Measurements from ENCODE around the gene ATG101.

The ATG101 gene

GRCh38 chr12:52042706-52043385 is 26.9 kb upstream of the ATG101 start:
- DNase-seq (ENCODE audit: low spot score) = no peak

- DNase-seq (ENCODE audit: low spot score) = no peak
These were observed 26.2 kb upstream of the ATG101 start for GRCh38 chr12:52043386-52044212.

- DNase-seq (ENCODE audit: low spot score) = no peak
These were observed 25.3 kb upstream of the ATG101 start for GRCh38 chr12:52044292-52044983.

- no peak for DNase-seq (ENCODE audit: low spot score)
These were observed 24.0 kb upstream of the ATG101 start for GRCh38 chr12:52045794-52046199.

- DNase-seq (ENCODE audit: low spot score) = no peak
These were observed 22.9 kb upstream of the ATG101 start for GRCh38 chr12:52046859-52047258.

GRCh38 chr12:52049286-52049685 is 20.5 kb upstream of the ATG101 start:
- no peak for DNase-seq (ENCODE audit: low spot score)

- DNase-seq (ENCODE audit: low spot score) = no peak
These were observed 20.1 kb upstream of the ATG101 start for GRCh38 chr12:52049688-52050087.

GRCh38 chr12:52050116-52050757 is 19.5 kb upstream of the ATG101 start:
- DNase-seq (ENCODE audit: low spot score) = peak; percentile 20

- DNase-seq (ENCODE audit: low spot score) = peak; percentile 96
These were observed 18.8 kb upstream of the ATG101 start, which contains the start of gene NR4A1 for GRCh38 chr12:52050758-52051541. TSS of gene NR4A1 (plus strand) at chr12:52051442. CDS start at chr12:52054329, 2,887 bp downstream.

GRCh38 chr12:52052468-52053186 is 17.2 kb upstream of the ATG101 start:
- no peak for DNase-seq (ENCODE audit: low spot score)

GRCh38 chr12:52053536-52054209 is 16.1 kb upstream of the ATG101 start:
- DNase-seq (ENCODE audit: low spot score) = no peak

- no peak for DNase-seq (ENCODE audit: low spot score)
These were observed 15.4 kb upstream of the ATG101 start for GRCh38 chr12:52054231-52054832.

GRCh38 chr12:52054833-52055730 is 14.7 kb upstream of the ATG101 start:
- DNase-seq (ENCODE audit: low spot score) = no peak

- no peak for DNase-seq (ENCODE audit: low spot score)
These were observed 13.8 kb upstream of the ATG101 start for GRCh38 chr12:52055731-52056711.

- no peak for DNase-seq (ENCODE audit: low spot score)
These were observed 12.8 kb upstream of the ATG101 start for GRCh38 chr12:52056801-52057637.
